Stimulated activated naive CD8-positive, alpha-beta T cell treated with anti-CD3 and anti-CD28 coated beads, Interleukin-15, Interleukin-2, amounts not matched to agents 100 U/mL and 50 U/mL, for 24 hours (primary cell): ENCODE data around the gene TMEM59.
"Not testable (repeated sequence)": the region's sequence is repeated elsewhere in the genome, so short reads cannot be mapped to it uniquely, and the experiment has no call there.

Source experiments
- ATAC-seq: fragments of 150-1000 bp; cut with Tn5 transposase; one replicate; pipeline ENCODE4 v1.10.0; 2021
- DNase-seq: peaks from one replicate; pipeline ENCODE4 v3.0.0; 2021

Gene TMEM59

DNA sequence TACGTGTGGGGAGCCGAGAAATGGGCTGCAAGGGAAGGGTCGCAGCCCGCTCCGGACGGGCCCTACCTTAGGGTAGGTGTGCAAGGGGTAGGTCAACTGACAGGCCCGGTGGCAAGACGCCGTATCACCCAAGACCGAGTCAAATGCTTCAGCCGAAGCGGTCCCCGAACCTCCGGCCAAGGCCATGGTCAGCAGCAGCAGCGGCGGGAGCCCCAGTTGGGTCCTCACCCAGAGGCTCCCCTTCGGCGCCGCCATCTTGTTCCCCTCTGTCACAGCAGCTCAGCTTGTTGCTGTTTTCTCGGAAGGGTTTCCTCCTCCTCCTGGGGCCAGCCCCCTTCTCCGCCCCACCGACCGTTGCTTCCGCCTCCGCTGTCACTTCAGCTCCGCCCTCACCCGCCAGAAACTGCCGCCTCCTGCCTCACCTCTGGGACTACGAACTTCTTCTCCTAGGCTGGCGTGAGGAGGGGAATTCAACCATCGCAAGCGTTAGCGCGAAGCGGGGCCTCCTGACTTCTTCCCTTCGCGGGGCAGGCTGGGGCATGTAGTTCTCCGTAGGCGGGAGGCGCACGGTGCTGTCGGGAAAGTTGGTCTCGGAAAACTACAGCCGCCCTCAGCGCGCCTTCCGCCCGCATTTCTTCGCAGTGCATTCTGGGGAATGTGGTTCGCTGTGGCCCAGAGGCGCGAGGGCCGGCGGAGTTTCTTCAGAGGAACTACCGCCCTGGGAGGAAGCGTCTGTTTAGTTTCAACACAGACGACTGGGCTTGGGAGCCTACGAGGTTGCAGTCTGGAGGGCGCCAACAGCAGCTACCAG is at the start of gene TMEM59, which contains the start of gene TCEANC2:
TMEM59 (minus strand) TSS at position 271 of the 811 bp plus-strand sequence; CDS start at position 255, 16 bp downstream.
TCEANC2 (plus strand) TSS at position 675 of the 811 bp plus-strand sequence. CDS start 815 bp downstream, outside the sequence.
- peak; percentile 95 for DNase-seq
- peak; percentile 97 for ATAC-seq

DNA sequence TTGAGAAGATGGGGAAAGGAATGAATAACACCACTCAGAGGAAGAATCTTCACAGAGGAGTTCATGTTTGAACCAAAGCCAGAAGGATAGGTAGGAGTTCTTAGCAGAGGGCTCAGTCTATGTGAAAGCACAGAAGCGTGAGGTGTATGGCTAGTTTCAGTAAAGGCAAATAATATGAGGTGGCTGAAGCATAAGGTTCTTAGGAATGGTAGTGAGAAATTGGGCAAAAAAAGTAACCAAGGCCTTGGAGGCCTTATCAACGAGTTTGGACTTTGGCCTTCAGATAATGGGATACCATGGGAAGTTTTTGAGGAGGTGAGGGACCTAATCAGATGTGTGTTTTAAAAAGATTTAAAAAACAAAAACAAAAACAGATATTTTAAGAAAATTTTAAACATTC is 47.5 kb upstream of the TMEM59 start:
- DNase-seq (no peak), ATAC-seq (no peak)

DNA sequence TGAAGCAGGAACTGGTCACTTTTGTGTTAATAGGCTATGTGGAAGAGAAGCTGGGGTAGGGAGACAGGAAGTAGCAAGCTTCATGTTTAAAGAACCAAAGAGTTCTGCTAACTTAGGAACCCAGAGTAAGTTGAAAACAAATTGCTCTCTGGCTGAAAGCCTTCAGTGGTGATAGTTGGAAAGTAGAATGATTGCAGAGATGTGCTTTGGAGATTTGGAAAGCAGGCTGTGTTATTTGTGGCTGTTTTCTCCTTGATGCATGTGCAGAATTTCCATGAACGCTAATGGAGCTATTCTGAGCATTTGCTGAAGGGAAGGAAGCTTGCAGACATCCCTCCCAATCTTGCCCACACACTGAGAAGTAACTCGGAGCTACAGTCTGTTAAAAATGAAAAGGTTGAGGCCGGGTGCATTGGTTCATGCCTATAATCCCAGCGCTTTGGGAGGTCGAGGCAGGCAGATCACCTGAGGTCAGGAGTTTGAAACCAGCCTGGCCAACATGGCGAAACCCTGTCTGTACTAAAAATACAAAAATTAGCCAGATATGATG is 46.1 kb upstream of the TMEM59 start:
- ATAC-seq (no peak), DNase-seq (no peak)

GRCh38 chr1:54096877-54097240 is 43.9 kb upstream of the TMEM59 start:
- no peak for DNase-seq
- no peak for ATAC-seq

DNA sequence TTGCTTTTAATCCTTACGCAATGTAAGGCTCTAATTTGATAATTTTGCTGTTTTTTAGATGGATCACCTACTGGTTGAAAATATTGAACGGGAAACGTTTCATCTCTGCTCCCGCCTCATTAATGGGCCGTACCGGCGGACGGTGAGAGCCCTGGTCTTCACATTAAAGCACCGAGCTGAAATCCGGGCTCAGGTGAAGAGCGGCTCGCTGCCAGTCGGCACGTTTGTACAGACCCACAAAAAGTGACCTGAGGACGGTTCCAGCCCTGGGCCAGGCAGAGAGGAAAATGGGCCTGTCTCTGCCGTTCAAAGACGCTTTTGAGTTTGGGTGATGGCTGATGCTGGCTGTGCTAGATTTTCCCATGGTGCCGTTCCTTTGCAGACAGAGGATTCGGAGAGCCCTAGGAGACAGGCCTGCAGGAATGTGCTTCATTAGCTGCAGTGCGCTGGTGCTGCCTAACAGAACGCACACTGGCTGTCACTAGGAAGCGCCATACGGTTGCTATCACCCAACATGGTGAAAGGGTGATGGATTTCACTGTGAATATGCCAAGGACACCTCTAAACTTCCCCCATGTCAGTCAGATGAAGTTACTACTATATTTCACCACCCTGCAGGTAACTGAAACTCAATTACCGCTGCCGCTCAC is 43.3 kb upstream of the TMEM59 start:
- DNase-seq (no peak), ATAC-seq (no peak)

DNA sequence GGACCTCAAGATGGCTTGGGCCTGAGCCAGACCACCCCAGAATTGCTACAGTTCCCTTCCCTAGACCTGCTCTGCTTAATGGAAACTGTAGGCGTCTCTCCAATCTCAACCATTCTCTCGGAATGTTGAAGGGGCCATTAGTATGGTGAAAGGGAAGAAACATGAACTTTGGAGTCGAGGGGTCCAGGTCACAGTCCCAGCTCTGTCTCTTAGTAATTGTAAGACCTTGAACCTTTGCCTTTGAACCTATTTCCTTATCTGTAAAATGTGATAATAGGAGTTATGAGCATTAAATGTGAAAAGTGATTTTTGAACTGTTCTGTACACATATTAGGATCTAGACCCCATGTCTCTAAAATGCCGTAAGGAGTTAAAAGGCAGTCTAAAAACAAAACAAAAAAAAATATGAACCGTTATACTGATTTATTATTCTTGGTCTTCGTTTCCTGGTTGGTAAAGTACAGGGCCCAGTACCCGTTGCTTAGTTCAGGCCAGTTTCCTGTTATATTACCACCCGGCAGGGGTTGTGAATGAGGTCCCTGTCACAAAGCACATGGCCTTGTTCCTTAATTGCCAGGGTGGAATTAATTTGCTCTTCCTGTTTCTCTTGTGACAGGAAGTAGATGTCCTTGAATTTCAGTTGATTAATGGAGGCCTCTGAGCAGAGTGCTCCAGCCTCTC is 42.7 kb upstream of the TMEM59 start:
- DNase-seq, result no peak

GRCh38 chr1:54094730-54095105 is 41.7 kb upstream of the TMEM59 start:
- not testable (repeated sequence) for DNase-seq, ATAC-seq

More for the DNA sequence above, 42.7 kb upstream of the TMEM59 start:
- ATAC-seq, result no peak

DNA sequence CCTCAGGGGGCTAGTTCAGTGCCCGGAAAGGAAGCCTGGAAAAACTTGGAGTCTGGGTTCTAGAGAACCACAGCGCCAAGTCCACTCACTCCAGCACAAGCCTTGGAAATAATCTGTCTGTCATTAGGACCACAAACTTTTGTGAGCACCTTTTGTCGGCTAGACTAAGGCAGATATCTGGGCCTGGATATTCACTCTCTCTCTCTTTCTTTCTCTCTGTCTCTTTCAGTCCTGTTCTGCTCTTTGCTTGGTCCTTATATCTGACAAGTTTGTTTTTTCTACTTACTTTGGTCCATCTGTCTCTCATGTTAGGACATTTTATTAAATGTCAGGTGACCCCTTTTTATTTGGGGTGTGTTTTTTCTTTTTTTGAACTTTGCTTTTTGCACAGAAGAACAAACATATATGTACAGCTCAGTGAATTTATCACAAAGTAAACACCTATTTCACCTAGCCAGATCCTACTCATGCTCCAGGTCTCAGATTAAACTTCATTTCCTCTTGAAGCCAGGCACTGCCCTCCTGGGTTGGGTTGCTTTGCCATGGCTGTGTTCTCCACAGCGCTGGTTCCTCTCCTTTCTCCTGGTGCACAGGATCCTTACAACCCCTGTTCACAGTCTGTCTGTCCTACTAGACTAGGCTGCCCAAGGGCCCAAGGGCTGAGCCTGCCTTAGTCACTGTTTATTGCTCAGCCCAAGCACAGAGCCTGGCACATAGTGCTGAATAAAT is 41.2 kb upstream of the TMEM59 start:
- ATAC-seq, result no peak
- no peak for DNase-seq

- no peak for ATAC-seq
- no peak for DNase-seq
Measured at GRCh38 chr1:54091666-54092065, 38.7 kb upstream of the TMEM59 start.

DNA sequence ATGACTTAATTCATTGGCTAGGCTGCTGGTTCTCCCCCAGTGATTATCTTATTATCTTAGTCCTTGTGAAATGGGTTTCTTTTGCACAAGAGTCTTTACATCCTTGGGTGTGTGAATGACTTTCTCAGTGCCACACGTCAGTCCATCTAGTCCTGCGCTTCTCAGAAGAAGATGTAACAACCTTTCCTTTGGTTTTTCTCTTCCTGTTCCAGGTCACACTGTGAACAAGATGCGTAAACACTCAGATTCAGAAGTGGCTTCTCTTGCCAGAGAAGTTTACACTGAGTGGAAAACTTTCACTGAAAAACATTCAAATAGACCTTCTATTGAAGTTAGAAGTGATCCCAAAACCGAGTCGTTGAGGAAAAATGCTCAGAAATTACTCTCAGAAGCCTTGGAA is 35.4 kb upstream of the TMEM59 start:
- no peak for DNase-seq
- no peak for ATAC-seq

DNA sequence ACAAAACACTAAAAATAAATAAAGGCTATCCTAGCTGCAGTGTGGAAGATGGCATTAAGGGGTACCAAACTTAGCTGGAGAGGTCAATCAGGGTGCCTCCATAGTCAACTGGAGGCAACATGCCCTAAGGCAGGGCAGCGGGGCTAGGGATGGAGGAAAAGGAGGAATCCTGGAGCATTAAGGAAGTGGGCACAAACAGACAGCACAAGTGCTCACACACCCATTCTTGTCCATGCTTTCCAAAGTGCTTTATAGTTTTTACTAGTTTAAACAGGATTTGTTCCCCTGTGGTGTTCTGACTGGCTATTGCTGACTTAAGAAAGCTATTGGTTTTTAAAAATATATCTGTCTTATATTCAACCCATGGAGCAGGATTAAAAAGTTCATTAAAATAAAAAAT is 33.8 kb upstream of the TMEM59 start:
- no peak for DNase-seq
- ATAC-seq, result no peak

- DNase-seq (no peak), ATAC-seq (no peak)
Measured at GRCh38 chr1:54084794-54085193, 31.8 kb upstream of the TMEM59 start.

DNA sequence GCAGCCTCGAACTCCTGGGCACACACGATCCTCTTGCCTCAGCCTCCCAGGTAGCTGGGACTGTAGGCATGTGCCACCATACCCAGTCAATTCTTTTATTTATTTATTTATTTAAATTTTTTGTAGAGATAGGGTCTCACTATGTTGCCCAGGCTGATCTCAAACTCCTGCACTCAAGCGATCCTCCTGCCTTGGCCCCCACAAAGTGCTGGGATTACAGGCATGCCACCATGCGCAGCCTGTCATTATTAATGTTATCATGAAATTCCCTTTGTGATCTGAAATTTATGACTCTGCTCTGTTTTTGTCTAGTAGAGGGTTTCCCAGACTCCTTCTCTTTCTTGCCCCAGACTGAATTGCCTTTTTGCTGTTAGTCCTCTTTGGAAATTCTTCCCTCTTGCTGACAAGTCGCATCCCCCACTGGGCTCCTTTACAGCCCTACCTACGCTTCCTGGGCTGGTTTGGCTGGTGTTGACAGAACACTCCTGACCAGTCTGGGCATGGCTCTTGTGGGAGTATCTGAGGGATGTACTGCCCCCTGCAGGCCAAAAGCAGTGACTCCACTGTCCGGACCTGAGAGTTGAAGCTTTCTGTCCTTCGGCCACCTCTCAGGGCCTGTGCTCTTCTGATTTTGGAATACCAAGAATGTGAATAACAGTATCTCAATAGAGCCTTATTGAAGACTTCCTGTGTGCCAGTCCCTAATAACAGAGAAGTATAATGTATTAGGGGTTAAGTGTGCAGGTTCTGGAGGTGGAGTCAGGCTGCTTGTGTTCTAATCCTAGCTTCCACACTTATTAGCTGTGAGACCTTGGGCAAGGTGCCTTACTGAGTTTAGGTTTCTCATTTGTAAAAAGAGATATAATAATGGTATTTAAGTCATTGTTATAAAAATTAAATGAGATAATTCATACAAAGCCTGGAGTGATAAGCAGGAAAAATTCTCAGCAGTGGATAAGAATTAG is 28.6 kb upstream of the TMEM59 start:
- peak; percentile 71 for DNase-seq
- peak; percentile 90 for ATAC-seq

DNA sequence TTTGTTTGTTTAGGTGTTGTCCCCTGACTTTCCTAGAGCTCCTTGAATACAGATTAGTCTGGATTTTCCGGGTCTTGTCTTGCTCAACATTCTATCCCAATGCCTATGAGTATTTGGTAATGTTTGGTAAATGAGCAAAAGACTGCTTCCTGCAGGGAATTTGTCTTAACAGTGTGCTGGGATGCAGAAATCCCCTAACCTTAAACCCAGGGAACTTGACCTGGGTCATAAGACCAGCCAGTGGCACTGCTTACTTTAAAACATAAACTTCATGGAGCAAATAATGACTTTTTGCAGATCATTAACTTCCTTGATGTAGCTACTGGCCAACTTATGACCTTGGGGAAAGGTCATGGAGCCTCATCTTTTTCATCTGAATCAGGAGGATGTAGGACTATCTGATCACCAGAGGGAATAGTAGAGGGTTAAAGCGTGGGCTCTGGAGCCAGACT is 27.6 kb upstream of the TMEM59 start:
- DNase-seq, result no peak
- no peak for ATAC-seq

DNA sequence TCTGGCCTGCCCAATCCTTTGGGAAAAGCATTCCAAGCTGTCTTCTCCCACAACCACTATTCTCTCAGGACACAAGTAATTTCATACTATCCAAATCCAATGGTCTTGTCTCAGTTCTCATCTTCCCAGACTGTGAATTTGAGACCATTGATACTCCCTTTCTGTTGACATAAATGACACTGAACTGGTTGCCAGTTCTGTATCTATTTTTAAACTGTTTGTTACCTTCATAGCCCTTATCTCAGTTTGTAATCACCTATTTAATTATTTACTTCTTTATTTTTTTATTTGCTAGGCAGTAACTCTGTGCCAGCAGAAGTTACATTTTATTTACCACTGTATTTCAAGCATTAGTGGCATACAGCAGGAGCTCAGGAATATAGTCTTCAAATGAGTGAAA is 24.4 kb upstream of the TMEM59 start:
- ATAC-seq, result no peak
- DNase-seq, result no peak

- DNase-seq, result no peak
Measured at GRCh38 chr1:54070171-54070837, 17.3 kb upstream of the TMEM59 start.

DNA sequence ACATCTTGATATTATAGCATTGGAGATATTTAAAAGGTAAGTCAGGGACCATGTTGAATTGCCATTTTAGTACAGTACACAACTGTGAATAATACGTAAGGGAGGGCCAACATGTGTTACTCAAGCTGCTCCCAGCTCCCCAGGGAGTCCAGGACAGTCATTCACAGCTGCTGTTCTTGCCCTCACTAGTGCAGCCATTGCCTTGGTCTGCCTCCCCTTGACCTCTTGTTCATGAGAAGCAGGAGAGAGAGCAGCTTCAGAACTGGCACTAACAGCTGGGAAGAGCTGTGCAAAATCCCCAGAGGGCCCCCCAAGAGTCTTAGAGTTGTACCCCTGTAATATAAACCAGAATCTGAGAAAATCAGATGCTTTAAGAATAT is 16.8 kb upstream of the TMEM59 start:
- ATAC-seq (no peak), DNase-seq (no peak)

More at GRCh38 chr1:54070171-54070837, 17.3 kb upstream of the TMEM59 start:
- peak; percentile 77 for ATAC-seq

GRCh38 chr1:54064299-54064698 is 11.3 kb upstream of the TMEM59 start:
- DNase-seq (no peak), ATAC-seq (no peak)

DNA sequence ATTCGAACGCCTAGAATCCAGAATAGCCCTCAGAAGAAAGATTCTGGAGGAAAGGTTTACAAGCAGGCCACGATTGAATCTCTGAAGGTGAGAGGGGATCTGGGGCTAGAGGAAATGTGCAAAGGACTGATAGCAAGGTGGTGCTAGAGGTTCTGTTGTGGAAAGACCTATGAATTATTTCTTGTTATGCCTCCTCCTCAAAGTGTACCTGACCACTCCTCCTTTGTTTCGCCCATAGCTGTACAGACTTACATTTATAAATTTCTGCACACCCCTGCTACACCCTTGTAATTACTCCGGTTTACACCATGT is 1.4 kb upstream of the TMEM59 start:
- no peak for DNase-seq
- no peak for ATAC-seq

- peak; percentile 18 for DNase-seq
Measured at GRCh38 chr1:54053745-54054437, 887 bp upstream of the TMEM59 start.

More at GRCh38 chr1:54053745-54054437, 887 bp upstream of the TMEM59 start:
- no peak for ATAC-seq
